Transverse colon (tissue), 4 donors: ENCODE measurements around the gene MYL6B. TPM values are rescaled to one million over a fixed set of nuclear protein-coding genes. Genes with fewer than 3 reads are reported as not detected.

Source experiments
- DNase-seq: peaks from one replicate; pipeline ENCODE4 v3.0.0-alpha.2; 2019
- H3K27ac ChIP-seq, 4 donors: fragments of 200-600 bp; sonication (generic); 2 replicates each; pipeline ENCODE4 v1.5.1; 2016 to 2018; ENCODE audit warnings: inconsistent platforms in 4 of 4
- H3K27me3 ChIP-seq: fragments of 200-600 bp; sonication (generic); 2 replicates; pipeline ENCODE4 v1.5.1; 2017; ENCODE audit warnings: inconsistent platforms
- H3K36me3 ChIP-seq, 4 donors: fragments of 200-600 bp; sonication (generic); 2 replicates each; pipeline ENCODE4 v1.5.1; 2017 to 2019; ENCODE audit warnings: inconsistent platforms in 4 of 4
- H3K4me1 ChIP-seq, 4 donors: fragments of 200-600 bp; sonication (generic); 2 replicates each; pipeline ENCODE4 v1.5.1; 2017 to 2020; ENCODE audit warnings: inconsistent platforms in 4 of 4
- H3K4me3 ChIP-seq, 4 donors: fragments of 200-600 bp; sonication (generic); 1 replicate in 1 of 4; 2 replicates in 3 of 4; pipeline versions ENCODE4 v1.5.1 to v1.6.1; 2017 to 2019; ENCODE audit warnings: inconsistent platforms in 4 of 4
- H3K9me3 ChIP-seq, 2 donors: fragments of 200-600 bp; sonication (generic); 2 replicates each; pipeline ENCODE4 v1.5.1; 2017 to 2019; ENCODE audit warnings: inconsistent platforms in 2 of 2
- EP300 ChIP-seq: sonication (generic); formaldehyde crosslinking; IDR thresholded peaks from one replicate; pipeline ENCODE4 v1.6.1; 2017; ENCODE audit warnings: antibody characterized with exemption, low read depth
- POLR2A ChIP-seq: fragments of 450-650 bp; IDR thresholded peaks from one replicate; pipeline ENCODE4 v1.6.1; 2016; ENCODE audit warnings: antibody characterized with exemption, mild to moderate bottlenecking, moderate library complexity
- POLR2AphosphoS5 ChIP-seq, 3 donors: sonication (generic); formaldehyde crosslinking; IDR thresholded peaks; one replicate each; pipeline ENCODE4 v1.6.1; 2016; ENCODE audit warnings: antibody characterized with exemption in 3 of 3
- WGBS, 2 donors: methylation state at CpG; one replicate each; pipeline ENCODE4 v1.1.5; 2018; ENCODE audit warnings: low coverage in 1 of 2; 5-methylcytosine and 5-hydroxymethylcytosine counted together
- in situ Hi-C, 4 donors: fragments of 200-750 bp; cut with MboI; loops; one replicate each; pipeline versions ENCODE4 v1.15.0 to v1.15.1; 2017; ENCODE audit warnings: low sequenced_read_pairs in 3 of 4, low pct_ligation_motif_present in 1 of 4, low pct_unique_long_range_greater_than_20kb in 1 of 4
- intact Hi-C: fragments of 100-400 bp; cut with DNase I; formaldehyde crosslinking; loops from one replicate; pipeline ENCODE4 v1.15.1; 2023; ENCODE audit warnings: low total_unique reads
- total RNA-seq, 4 donors: library from RNA; depleted of rRNA; stranded (reverse); fragments of >200 nt; gene quantifications; one replicate each; pipeline ENCODE4 v1.1.0, GENCODE V29; 2016
- TF ChIP-seq, protein P1 (sequence below), 5 experiments: fragments of 200-600 bp in 3 of 5; fragments of 450-650 bp in 2 of 5; sonication (generic) in 3 of 5; IDR thresholded peaks; 1 replicate in 2 of 5; 2 replicates in 3 of 5; pipeline ENCODE4 v1.5.1; 2016 to 2017; ENCODE audit warnings: antibody characterized with exemption in 5 of 5, inconsistent platforms in 3 of 5, mild to moderate bottlenecking in 2 of 5, moderate library complexity in 1 of 5

Gene MYL6B
- total RNA-seq, 4 donors from 2014 or later, result 26.4 to 30.0 (median 26.7) TPM; not detected in 1

DNA sequence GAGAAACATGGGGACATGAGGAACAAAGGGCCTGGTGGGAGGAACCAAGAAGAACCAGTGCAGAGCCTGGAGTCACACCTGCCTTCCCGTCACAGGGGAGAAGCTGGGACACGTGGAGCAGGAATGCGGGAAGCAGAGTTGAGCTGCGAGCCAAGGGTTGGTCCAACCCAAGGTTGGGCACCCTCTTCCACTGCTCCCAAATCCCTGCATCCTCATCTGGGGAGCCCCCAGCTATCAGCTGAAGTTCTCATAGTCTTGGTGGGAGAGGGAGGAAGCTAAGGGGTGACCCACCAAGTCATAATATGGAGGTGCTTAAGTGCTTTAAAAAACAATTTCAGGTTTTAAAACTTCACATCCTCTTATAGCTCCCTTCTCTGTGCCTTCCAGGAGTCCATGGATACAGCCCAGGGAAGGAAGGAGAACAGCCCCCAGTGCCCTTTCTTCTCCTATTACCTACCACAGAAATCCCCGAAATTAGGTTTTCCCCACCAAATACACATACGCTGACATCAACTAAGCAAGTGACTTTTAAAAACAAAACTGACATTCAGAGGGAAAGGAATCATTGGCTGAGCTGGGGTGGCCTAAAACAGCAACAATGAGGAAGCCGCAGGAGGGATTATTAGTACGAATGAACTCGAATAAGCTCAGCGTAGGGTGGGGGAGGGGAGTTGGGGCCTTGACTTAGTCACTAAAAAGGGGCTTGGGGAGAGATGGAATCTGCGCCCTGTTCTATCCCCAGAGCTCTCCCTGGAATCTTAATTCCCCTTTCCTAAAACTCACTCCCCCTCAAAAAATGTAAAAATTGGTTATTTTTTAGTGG is 10.3 kb downstream of the MYL6B start:
- in situ Hi-C loops, result no loop called here
- intact Hi-C loops, result no loop called here
- Histone ChIP-seq H3K27ac (peak overlapping the region; percentile 94 to 100 (median 98)), H3K4me3 (no peak overlapping the region), H3K36me3 (peaks cover 0 to 41% (median 13%) of the 10 kb centered on the region in 4 donors), H3K27me3 (no peaks in the 10 kb centered on the region), H3K9me3 (no peaks in the 10 kb centered on the region), H3K4me1 (peaks cover 4 to 30% (median 28%) of the 10 kb centered on the region in 4 donors)
- no peak for DNase-seq
- TF ChIP-seq POLR2A (peak; percentile 33), POLR2AphosphoS5 (IDR thresholded peaks at IDR 0.05) (peak in 2 of 3 donors; percentile 63 to 80), EP300 (no peak)
- TF ChIP-seq, protein P1, sequence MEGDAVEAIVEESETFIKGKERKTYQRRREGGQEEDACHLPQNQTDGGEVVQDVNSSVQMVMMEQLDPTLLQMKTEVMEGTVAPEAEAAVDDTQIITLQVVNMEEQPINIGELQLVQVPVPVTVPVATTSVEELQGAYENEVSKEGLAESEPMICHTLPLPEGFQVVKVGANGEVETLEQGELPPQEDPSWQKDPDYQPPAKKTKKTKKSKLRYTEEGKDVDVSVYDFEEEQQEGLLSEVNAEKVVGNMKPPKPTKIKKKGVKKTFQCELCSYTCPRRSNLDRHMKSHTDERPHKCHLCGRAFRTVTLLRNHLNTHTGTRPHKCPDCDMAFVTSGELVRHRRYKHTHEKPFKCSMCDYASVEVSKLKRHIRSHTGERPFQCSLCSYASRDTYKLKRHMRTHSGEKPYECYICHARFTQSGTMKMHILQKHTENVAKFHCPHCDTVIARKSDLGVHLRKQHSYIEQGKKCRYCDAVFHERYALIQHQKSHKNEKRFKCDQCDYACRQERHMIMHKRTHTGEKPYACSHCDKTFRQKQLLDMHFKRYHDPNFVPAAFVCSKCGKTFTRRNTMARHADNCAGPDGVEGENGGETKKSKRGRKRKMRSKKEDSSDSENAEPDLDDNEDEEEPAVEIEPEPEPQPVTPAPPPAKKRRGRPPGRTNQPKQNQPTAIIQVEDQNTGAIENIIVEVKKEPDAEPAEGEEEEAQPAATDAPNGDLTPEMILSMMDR (IDR thresholded peaks at IDR 0.05), result no peak
- 55 to 56% methylated on average over 10 to 11 of the region's 11 CpGs for WGBS, 2 donors

DNA sequence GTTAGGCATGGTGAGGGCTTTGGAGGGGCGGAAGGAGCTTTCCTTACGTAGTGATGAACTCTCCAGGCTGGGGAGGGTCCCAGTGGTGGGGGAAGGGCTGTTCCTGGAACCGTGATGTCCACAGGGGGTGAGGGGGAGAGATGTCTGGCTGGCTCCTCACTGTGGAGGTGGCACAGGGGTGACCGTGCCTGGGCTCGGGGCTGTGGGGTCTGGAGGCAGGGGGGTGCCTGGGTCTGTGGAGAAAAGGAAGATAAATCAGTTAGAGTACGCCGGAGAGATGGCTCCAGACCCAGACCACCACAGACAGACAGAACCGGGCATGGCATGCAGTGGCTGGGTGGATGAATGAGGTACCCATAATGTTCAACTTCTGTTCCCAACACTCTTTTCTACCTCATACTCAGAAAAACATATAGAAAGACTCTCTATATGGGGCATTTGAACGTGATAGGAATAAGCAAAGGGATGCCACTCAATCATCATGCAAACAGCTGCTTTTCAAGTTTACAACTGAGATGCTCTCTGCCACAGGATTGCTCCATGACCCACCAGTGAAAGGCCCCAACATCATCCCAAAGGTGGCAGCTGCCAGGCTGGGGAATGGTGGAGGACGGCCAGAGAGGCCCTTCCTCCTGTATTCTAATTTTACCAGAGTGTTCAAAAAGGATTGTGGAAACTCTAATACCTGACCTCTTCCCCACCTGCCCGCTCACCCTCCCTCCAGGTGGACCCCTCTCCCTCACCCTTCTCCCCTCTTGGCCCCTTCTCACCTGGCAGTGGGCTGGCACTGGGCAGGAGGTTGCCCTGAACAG is 11.4 kb downstream of the MYL6B start:
- no peak for DNase-seq
- Histone ChIP-seq H3K9me3 (no peaks in the 10 kb centered on the region), H3K36me3 (peaks cover 0 to 51% (median 17%) of the 10 kb centered on the region in 4 donors), H3K27me3 (no peaks in the 10 kb centered on the region), H3K27ac (peak overlapping the region; percentile 94 to 100 (median 98)), H3K4me1 (peaks cover 4 to 30% (median 28%) of the 10 kb centered on the region in 4 donors), H3K4me3 (no peak overlapping the region)
- TF ChIP-seq POLR2A (no peak), POLR2AphosphoS5 (IDR thresholded peaks at IDR 0.05) (peak in 2 of 3 donors; percentile 48 to 60)
- 58 to 74% methylated on average over 3 to 11 of the region's 11 CpGs for WGBS, 2 donors
- in situ Hi-C loops (no loop called here), intact Hi-C loops (no loop called here)

DNA sequence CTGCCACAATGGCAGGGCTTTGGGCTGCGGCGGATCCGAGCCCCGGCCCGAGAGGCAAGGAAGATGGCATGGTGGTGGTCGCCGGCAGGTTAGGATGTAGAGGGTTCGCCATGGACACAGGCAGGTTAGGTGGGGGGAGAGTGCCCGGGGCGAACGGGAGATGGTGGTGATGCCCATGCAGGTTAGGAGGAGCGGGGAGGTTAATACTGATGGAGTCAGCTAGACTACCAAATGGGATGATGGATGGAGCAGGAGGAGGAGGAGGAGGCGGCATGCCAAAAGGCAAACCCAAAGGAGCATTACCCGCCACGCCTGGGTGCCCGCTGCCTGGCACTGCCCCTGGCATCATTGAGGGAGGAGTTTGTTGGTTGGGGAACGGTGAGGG is 11.9 kb downstream of the MYL6B start:
- in situ Hi-C loops (no loop called here), intact Hi-C loops (no loop called here)
- 73 to 92% methylated on average over 4 to 17 of the region's 17 CpGs for WGBS, 2 donors
- H3K4me3 ChIP-seq, result no peak overlapping the region
- no peak for TF ChIP-seq EP300
- TF ChIP-seq, protein P1 (IDR thresholded peaks at IDR 0.05), result no peak
- no peak for TF ChIP-seq POLR2A
- TF ChIP-seq POLR2AphosphoS5 (IDR thresholded peaks at IDR 0.05), result peak in 1 of 3 donors; percentile 40
- DNase-seq, result no peak
- peaks cover 4 to 30% (median 28%) of the 10 kb centered on the region in 4 donors for H3K4me1 ChIP-seq
- peak overlapping the region in 2 of 4 donors; percentile 98 to 99 for H3K27ac ChIP-seq
- no peaks in the 10 kb centered on the region for H3K27me3 ChIP-seq
- H3K36me3 ChIP-seq, result peaks cover 0 to 57% (median 20%) of the 10 kb centered on the region in 4 donors
- H3K9me3 ChIP-seq, result no peaks in the 10 kb centered on the region

DNA sequence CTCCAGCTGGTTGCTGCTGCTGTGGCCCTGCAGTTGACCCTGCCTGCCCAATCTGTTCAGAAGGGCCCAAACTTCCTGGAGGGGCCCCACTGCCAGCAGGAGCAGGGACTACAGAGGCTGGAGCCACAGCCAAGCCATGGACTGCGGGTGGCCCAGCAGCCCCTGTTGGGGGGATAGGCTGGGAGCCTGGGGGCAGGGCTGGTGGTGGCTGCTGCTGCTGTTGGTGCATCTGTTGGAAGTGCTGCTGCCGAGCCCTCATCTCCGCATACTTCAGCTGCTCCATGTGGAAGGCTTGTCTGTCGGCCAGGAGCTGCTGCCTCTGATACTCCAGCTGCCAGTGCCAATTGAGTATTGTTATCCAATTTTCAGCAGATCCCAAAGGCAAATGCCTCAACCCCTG is 13.0 kb downstream of the MYL6B start:
- 81% methylated on average over 3 of the region's 4 CpGs; no CpG with 5 or more reads in 1 of the 2 donors for WGBS, 2 donors
- Histone ChIP-seq H3K36me3 (peaks cover 0 to 60% (median 17%) of the 10 kb centered on the region in 4 donors), H3K4me1 (peaks cover 4 to 19% (median 18%) of the 10 kb centered on the region in 4 donors), H3K4me3 (no peak overlapping the region), H3K27me3 (no peaks in the 10 kb centered on the region), H3K27ac (peak overlapping the region in 1 of 4 donors; percentile 99), H3K9me3 (no peaks in the 10 kb centered on the region)
- in situ Hi-C loops (no loop called here), intact Hi-C loops (loop anchor here (5.0 kb wide), 1 partner anchor 1527 kb away; the partner anchor contains the start of gene OS9)
- no peak for TF ChIP-seq POLR2A
- DNase-seq, result no peak
